GM12875 (cell line): ENCODE results near the gene C8B.

Experiments used
- H3K4me3 ChIP-seq: one replicate; pipeline ENCODE4 v1.5.1; 2011; ENCODE audit warnings: low read depth, low read length, control low read depth
- CTCF ChIP-seq: IDR thresholded peaks from 2 replicates; pipeline ENCODE4 v1.5.1; 2011; ENCODE audit warnings: low read depth, mild to moderate bottlenecking, control low read depth, inconsistent platforms, low read length, moderate library complexity, borderline replicate concordance; ENCODE audit not compliant: insufficient read depth

The C8B gene

DNA sequence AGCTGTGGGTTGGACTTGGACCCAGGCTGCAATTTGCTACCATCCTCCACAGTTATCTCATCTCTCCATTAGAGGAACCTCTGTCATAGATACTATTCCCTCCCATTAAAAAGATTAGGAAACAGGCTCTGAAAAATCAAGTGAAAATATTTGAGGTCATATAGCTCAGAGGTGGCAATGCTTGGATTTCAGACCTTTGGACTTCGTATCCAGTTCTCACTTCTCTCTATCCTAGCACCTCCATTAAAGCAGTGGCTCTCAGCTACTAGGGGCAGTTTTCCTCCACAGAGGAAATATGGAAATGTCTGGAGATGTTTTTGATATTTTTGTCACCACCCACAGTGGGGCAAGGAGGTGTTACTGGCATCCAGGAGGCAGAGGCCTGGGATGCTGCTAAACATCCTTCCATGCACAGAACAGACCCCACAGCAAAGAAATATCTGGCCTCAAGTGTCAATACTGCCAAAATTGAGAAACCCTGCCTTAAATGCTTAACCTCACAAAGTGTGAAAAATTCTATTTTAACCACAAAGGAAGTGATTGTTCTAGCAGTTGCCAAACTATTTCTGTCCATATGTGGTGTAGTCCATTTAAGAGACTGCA, 57.1 kb downstream of the C8B start:
- no peak overlapping the region for H3K4me3 ChIP-seq
- TF ChIP-seq CTCF, result no peak

DNA sequence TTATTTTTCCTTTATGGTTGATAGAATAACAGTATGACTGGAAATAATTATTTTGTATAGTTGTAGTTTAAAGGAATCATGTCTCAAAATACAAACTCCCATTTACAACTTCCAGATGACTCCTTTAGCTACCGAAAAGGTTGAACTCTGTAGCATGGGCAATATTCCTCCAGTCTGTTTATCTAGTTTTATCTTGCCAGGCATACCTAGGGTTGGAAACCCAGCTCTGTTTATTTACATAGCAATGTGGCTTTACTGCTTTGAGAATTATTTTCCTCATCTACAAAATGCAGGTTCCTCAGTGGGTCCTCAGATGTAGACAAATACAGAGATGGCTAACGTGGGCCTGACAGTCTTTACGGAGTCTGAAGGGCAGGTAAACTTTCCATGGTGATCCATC, 60.1 kb downstream of the C8B start:
- H3K4me3 ChIP-seq, result no peak overlapping the region
- TF ChIP-seq CTCF, result no peak

DNA sequence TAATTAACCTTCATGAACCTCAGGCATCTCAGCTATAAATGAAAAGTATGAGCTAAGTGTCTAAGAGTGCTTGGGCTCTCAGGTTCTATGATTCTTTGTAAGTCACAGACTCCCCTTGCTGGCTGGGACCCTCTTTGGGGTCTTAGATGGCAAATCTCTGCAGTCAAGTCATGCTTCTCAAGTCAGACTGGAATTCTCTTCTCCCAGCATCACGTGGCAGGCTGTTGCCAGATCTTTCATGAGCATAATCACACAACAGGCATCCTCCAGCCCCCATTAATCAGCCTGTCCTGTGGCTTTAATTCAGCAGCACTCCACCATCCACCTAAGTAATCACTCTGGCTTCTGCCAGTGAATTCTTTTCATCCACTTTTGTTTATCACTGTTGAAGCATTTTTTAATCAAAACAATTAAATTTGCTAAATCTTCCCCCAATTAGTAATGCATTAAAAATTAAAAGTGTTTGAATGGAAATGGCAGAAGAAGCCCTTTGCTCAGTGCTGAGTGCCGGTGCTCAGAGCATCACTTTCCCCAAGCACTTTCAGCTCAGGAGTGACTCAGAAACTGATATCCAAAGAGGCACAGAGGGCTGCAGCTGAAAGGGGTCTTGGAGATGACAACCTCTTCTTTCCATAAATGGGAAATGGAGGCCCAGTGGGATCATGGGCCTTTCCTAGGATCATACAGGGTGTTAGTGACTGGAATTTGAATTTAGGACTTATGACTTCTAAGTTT, 61.0 kb downstream of the C8B start:
- TF ChIP-seq CTCF, result no peak
- no peak overlapping the region for H3K4me3 ChIP-seq

DNA sequence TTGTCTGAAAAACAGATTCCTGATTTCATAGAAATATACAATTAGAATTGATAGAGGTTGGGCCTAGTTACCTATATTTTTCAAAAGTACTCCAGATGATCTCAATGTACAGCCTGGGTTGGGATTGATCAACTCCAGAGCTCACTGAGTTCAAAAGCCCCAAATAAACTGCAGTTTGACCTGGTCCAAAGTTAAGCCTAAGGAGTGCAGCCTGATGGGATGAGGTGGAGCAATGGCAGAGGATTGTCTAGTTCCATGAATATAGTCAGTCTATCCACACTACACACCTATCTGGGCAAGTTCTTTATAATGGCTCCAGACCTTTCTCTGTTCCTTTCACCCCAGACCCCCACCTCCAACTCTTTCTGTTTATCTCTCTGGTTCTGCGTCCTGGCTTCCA, 62.0 kb downstream of the C8B start:
- no peak overlapping the region for H3K4me3 ChIP-seq
- no peak for TF ChIP-seq CTCF

GRCh38 chr1:56901716-56902115, 64.1 kb downstream of the C8B start:
- no peak for TF ChIP-seq CTCF
- no peak overlapping the region for H3K4me3 ChIP-seq

- H3K4me3 ChIP-seq, result no peak overlapping the region
- TF ChIP-seq CTCF, result no peak
These were observed 66.9 kb downstream of the C8B start for GRCh38 chr1:56898879-56899278.

DNA sequence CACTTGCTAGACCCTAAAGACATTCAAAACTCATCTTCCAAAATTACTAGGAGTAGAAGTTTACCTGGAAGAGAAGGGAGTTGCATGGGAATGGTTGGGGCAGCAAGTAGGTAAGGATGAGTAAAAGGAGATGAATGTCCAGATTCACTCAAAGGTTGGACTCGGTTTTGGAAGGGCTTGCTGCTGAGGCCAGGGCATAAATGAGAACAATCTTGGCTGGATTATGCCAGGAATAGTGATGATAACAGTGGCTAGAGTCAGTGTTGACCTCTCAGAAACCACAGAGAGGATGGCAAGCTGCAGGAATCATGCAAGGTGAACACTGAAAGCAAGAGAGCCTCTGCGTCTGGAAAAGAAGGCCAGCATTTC, 67.8 kb downstream of the C8B start:
- TF ChIP-seq CTCF, result no peak
- no peak overlapping the region for H3K4me3 ChIP-seq
